Subcutaneous abdominal adipose tissue (tissue), 5 donors: ENCODE results near the gene ANKS1A.
"Not testable (repeated sequence)": the region's sequence is repeated elsewhere in the genome, so short reads cannot be mapped to it uniquely, and the experiment has no call there.

Source experiments
- H3K27ac ChIP-seq: one replicate; pipeline ENCODE4 v1.7.0; 2013; ENCODE audit warnings: low read depth, mild to moderate bottlenecking, inconsistent platforms, low read length, moderate library complexity
- H3K27me3 ChIP-seq, 5 donors: one replicate each; pipeline ENCODE4 v1.7.0; 2013; ENCODE audit warnings: low read length in 5 of 5, inconsistent platforms in 1 of 5; ENCODE audit not compliant: control insufficient read depth in 5 of 5, insufficient read depth in 4 of 5
- H3K36me3 ChIP-seq, 5 donors: one replicate each; pipeline ENCODE4 v1.7.0; 2013; ENCODE audit warnings: low read length in 5 of 5; ENCODE audit not compliant: control insufficient read depth in 5 of 5, insufficient read depth in 5 of 5
- H3K4me1 ChIP-seq, 5 donors: one replicate each; pipeline ENCODE4 v1.7.0; 2013; ENCODE audit warnings: low read length in 5 of 5, mild to moderate bottlenecking in 3 of 5, moderate library complexity in 1 of 5; ENCODE audit not compliant: control insufficient read depth in 5 of 5, insufficient read depth in 5 of 5
- H3K4me3 ChIP-seq, 5 donors: one replicate each; pipeline ENCODE4 v1.7.0; 2013; ENCODE audit warnings: low read length in 5 of 5, low read depth in 1 of 5
- H3K9ac ChIP-seq, 5 donors: one replicate each; pipeline ENCODE4 v1.7.0; 2013; ENCODE audit warnings: low read length in 5 of 5, mild to moderate bottlenecking in 4 of 5, moderate library complexity in 3 of 5
- H3K9me3 ChIP-seq, 5 donors: one replicate each; pipeline ENCODE4 v1.7.0; 2013; ENCODE audit warnings: low read length in 5 of 5; ENCODE audit not compliant: control insufficient read depth in 5 of 5
- donor health status: healthy.
- donor health status: healthy.
- donor health status: healthy.
- donor health status: healthy.
- donor health status: healthy.

ANKS1A gene

DNA sequence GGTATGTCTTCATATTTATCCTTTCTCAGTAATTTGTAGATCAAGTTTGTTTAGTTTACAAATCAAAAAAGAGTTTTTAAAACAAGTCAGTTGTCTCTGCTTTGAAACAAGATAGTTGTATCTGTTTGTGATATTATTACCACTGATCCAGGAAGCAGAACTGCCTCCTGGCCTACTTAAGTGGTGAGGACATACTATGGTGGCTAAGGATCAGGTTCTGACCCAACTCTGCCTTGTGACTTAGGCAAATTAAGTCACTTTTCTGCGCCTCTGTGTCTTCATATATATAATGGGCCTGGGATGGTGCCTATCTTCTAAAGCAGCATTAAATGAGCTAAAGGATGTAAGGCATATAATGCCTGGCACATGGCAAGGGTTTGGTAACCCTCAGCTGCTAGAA is 8.7 kb downstream of the ANKS1A start:
- peak overlapping the region in 2 of 5 donors; percentile 26 for H3K9ac ChIP-seq
- H3K27ac ChIP-seq: peak overlapping the region; percentile 48

DNA sequence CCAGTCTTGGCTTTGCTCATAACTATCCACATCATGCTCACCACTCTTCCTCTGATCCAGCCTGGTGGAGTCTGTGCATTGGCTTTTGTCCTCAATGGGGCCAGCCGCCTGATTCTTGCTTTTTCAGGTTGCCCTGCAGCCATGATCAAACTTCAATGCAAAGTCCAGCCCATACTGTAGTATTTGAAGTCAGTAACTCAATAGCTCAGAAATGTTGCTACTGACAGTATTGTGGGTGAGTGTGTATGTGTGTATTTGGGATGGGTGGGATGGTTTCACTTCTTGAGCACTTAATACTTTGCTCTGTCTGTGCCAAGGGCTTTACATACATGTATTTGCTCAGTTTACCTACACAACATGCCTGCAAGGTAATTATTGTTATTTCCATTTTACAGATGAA is 10.7 kb downstream of the ANKS1A start:
- not testable (repeated sequence) for H3K4me3 ChIP-seq, H3K9me3 ChIP-seq

More for the DNA sequence above, 8.7 kb downstream of the ANKS1A start:
- no peaks in the 10 kb centered on the region for H3K9me3 ChIP-seq
- H3K36me3 ChIP-seq: peaks cover 0 to 2% (median 0%) of the 10 kb centered on the region in 5 donors
- no peaks in the 10 kb centered on the region for H3K27me3 ChIP-seq
- no peak overlapping the region for H3K4me3 ChIP-seq
- H3K4me1 ChIP-seq: peaks cover 6 to 36% (median 24%) of the 10 kb centered on the region in 5 donors

DNA sequence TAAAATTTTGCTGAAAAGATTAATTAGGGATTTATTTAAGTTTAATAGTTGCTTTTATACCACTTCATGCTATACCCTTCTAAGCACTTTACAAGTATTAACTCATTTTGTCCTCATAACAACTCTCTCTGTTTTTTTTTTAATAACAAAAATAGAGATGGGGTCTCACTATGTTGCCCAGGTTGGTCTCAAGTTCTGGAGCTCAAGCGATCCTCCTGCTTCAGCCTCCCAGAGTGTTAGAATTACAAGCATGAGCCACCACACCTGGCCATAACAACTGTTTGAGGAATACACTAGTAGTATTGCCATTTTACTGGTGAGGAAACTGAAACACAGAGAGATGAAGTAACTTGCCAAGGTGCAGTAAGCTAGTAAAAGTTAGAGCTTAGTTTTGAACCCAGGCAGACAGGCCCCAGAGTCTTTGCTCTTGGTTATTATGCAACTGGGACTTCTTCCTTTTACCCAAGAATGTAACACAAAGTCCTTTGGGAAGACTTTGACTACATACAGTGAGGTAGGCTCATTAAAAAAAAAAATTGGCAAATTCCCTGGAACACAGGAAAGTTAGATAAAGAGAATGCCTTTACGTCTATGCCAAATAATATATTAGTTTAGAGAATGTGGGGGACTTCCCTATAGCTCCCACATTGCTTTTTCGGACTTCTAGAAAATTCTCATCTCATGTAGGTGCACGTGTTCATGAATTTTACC is 11.4 kb downstream of the ANKS1A start:
- H3K4me3 ChIP-seq: no peak overlapping the region
- no peaks in the 10 kb centered on the region for H3K27me3 ChIP-seq
- no peaks in the 10 kb centered on the region for H3K9me3 ChIP-seq
- H3K9ac ChIP-seq: no peak overlapping the region
- H3K27ac ChIP-seq: no peak overlapping the region
- H3K36me3 ChIP-seq: no peaks in the 10 kb centered on the region
- peaks cover 6 to 32% (median 29%) of the 10 kb centered on the region in 5 donors for H3K4me1 ChIP-seq

More for the DNA sequence above, 10.7 kb downstream of the ANKS1A start:
- H3K27me3 ChIP-seq, H3K9ac ChIP-seq, H3K27ac ChIP-seq, H3K36me3 ChIP-seq: not testable (repeated sequence)
- peaks cover 6 to 36% (median 24%) of the 10 kb centered on the region in 5 donors for H3K4me1 ChIP-seq

DNA sequence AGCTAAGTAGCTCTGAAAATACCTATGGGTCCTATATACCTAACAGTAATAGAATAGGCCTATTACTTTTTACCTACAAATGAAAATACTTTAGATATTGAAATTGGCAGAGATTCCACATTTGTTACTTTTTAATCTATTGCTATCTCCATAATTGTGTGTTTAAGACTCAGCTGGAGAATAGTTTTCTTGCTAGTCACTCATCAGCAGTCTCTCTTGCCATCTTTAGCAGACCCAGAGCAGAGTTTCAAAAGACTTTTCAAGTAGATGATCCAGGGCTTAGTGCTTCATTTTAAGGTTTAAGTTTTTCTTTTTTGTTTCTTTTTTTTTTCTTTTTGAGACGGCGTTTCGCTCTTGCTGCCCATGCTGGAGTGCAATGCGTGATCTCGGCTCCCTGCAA is 12.9 kb downstream of the ANKS1A start:
- H3K36me3 ChIP-seq: no peaks in the 10 kb centered on the region
- peaks cover 6 to 32% (median 25%) of the 10 kb centered on the region in 5 donors for H3K4me1 ChIP-seq
- H3K27ac ChIP-seq: no peak overlapping the region
- H3K27me3 ChIP-seq: no peaks in the 10 kb centered on the region
- H3K9me3 ChIP-seq: no peaks in the 10 kb centered on the region
- no peak overlapping the region for H3K9ac ChIP-seq
- no peak overlapping the region for H3K4me3 ChIP-seq

DNA sequence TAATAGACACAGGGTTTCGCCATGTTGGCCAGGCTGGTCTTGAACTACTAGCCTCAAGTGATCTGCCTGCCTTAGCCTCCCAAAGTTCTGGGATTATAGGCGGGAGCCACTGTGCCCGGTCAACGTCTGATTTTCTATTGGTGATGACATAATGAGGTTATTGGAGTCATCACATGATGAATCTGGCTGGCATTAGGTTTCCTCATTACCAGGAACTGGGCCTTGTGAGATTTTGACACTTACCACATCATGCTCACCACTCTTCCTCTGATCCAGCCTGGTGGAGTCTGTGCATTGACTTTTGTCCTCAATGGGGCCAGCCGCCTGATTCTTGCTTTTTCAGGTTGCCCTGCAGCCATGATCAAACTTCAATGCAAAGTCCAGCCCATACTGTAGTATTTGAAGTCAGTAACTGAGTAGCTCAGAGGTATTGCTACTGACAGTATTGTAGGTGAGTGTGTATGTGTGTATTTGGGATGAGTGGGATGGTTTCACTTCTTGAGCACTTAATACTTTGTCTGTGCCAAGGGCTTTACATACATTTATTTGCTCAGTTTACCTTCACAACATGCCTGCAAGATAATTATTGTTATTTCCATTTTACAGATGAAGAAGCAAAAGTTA is 16.0 kb downstream of the ANKS1A start:
- H3K27me3 ChIP-seq: no peaks in the 10 kb centered on the region
- no peaks in the 10 kb centered on the region for H3K9me3 ChIP-seq
- no peak overlapping the region for H3K9ac ChIP-seq
- H3K4me1 ChIP-seq: peaks cover 0 to 21% (median 10%) of the 10 kb centered on the region in 5 donors
- no peaks in the 10 kb centered on the region for H3K36me3 ChIP-seq
- H3K27ac ChIP-seq: no peak overlapping the region
- H3K4me3 ChIP-seq: no peak overlapping the region

DNA sequence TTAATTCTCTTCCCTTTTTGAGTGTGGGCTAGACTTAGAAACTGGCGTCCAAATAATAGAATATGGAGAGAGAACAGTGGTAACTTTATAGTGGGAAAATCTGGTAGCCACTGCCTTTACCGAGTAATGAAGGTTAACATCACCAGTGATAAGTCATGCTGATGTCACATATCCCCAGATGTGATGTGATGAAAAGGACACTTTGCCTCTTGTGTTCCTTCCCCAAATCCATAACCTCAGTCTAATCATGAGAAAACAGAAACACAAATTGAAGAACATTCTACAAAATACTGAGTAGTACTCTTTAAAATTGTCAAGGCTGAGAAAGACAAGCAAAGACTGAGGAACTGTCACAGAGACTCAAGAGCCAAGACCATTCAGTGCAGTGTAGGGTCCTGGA is 17.8 kb downstream of the ANKS1A start:
- no peak overlapping the region for H3K27ac ChIP-seq
- H3K36me3 ChIP-seq: no peaks in the 10 kb centered on the region
- no peak overlapping the region for H3K9ac ChIP-seq
- H3K4me1 ChIP-seq: peaks cover 0 to 24% (median 7%) of the 10 kb centered on the region in 5 donors
- no peaks in the 10 kb centered on the region for H3K9me3 ChIP-seq
- H3K4me3 ChIP-seq: no peak overlapping the region
- H3K27me3 ChIP-seq: no peaks in the 10 kb centered on the region

DNA sequence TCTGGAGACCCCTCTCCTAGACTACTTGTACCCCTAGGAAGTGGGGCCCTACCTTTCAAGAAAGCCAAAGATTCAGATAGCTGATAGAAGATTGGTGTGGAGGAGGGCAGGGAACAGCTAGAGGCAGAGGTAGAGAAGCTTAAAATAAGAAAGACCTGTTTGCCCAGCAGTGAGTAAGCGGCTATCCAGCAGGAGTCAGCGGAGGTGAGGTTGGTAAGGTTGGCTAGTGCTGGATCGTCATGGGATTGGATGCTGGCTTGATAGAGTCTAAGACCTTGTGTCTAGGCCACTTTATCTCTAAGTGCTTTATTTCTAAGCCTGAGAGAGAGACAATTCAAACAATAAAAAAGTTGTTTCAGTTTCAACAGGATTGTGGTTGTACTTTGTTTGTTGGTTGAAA is 19.1 kb downstream of the ANKS1A start:
- Histone ChIP-seq H3K4me3 (no peak overlapping the region), H3K9me3 (no peaks in the 10 kb centered on the region), H3K27ac (no peak overlapping the region), H3K27me3 (no peaks in the 10 kb centered on the region), H3K9ac (peak overlapping the region in 1 of 5 donors; percentile 24), H3K36me3 (no peaks in the 10 kb centered on the region), H3K4me1 (peaks cover 0 to 24% (median 7%) of the 10 kb centered on the region in 5 donors)

DNA sequence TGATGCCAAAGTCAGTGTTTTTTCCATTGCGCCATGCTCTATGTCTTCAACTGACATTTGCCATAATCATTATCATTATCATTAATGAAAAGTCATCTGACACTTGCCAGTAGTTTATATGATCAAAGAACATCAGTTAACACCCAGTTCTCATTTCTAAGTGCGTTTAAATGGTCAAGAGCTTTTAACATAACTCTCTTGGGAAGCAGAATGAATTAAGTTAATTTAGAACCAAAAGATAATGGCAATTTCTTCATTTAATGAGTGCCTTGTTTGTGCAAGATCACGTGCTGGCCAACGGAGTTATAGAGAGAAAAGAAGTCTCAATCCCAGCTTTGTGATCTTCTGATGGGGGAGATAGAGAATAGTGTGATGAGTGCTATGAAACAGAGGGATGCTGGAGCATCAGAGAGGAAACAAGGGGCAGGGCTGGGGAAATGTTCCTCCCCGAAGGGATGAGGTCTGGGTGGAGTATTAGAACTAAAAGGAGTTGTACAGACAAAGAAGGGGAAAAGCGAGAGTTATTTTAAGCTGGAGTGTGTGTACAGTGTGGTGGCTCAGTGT is 20.3 kb downstream of the ANKS1A start:
- Histone ChIP-seq H3K4me1 (peaks cover 0 to 24% (median 9%) of the 10 kb centered on the region in 5 donors), H3K9ac (no peak overlapping the region), H3K9me3 (no peaks in the 10 kb centered on the region), H3K27me3 (no peaks in the 10 kb centered on the region), H3K4me3 (no peak overlapping the region), H3K27ac (no peak overlapping the region), H3K36me3 (no peaks in the 10 kb centered on the region)

DNA sequence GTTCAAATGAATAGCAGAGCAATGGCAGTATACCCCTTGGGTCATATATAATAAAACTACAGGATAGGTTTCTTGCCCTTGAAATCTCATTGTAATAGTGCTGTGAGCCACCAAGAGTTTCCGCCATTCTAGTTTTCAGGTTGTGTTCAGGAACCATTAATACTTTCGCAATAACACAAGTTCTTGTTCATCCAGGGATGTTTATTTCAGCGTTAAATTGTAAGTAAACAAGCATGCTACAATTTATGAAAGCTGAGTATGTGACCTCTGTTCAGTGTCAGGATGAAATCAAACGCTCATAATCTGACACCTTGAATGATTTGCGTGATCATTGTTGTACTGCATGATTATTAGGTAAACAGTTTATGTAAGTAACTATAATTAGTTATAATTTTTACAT is 22.8 kb downstream of the ANKS1A start:
- H3K27me3 ChIP-seq: no peaks in the 10 kb centered on the region
- no peaks in the 10 kb centered on the region for H3K36me3 ChIP-seq
- H3K27ac ChIP-seq: no peak overlapping the region
- no peak overlapping the region for H3K9ac ChIP-seq
- peaks cover 3 to 32% (median 21%) of the 10 kb centered on the region in 5 donors for H3K4me1 ChIP-seq
- H3K4me3 ChIP-seq: no peak overlapping the region
- H3K9me3 ChIP-seq: no peaks in the 10 kb centered on the region
